Measurements from ENCODE around the gene NHERF1.

NHERF1 gene

GRCh38 chr17:74768069-74768762 lies 19.8 kb downstream of the NHERF1 start (continued):
- no peak for TF ChIP-seq ZNF341 (tag by site-specific recombination; IDR thresholded peaks at IDR 0.05; ENCODE audit: low read depth)
- 0 out of 2 replicates have a peak, but pooled peaks have one; percentile 30 for TF ChIP-seq ZFP69B (tag by site-specific recombination; IDR thresholded peaks at IDR 0.05)
- no peak for TF ChIP-seq KLF17 (tag by site-specific recombination; IDR thresholded peaks at IDR 0.05)
- no peak for TF ChIP-seq ZNF521 (tag by site-specific recombination; IDR thresholded peaks at IDR 0.05)
- no peak for TF ChIP-seq ZBTB49 (tag by site-specific recombination; IDR thresholded peaks at IDR 0.05; ENCODE audit: low read depth)
- no peak for TF ChIP-seq ZNF354C (tag by site-specific recombination; IDR thresholded peaks at IDR 0.05; ENCODE audit: borderline replicate concordance, low read depth)
- no peak for TF ChIP-seq ZNF266 (tag by site-specific recombination; IDR thresholded peaks at IDR 0.05; ENCODE audit: low read depth)
- TF ChIP-seq ZNF596 (tag by site-specific recombination; IDR thresholded peaks at IDR 0.05): no peak
- TF ChIP-seq GLIS1 (tag by site-specific recombination; IDR thresholded peaks at IDR 0.05): peak; percentile 34
- no peak for TF ChIP-seq SALL2 (tag by site-specific recombination; IDR thresholded peaks at IDR 0.05; ENCODE audit: borderline replicate concordance)
- no peak for TF ChIP-seq ZSCAN4 (tag by site-specific recombination; IDR thresholded peaks at IDR 0.05)
- TF ChIP-seq ZNF654 (tag by site-specific recombination; IDR thresholded peaks at IDR 0.05; ENCODE audit: low read depth): no peak
- TF ChIP-seq GLIS2 (tag by site-specific recombination; IDR thresholded peaks at IDR 0.05): peak; percentile 21; the same call in 1 of the 2 replicates
- TF ChIP-seq ZNF18 (tag by site-specific recombination; IDR thresholded peaks at IDR 0.05): no peak
- TF ChIP-seq PATZ1 (tag by site-specific recombination; IDR thresholded peaks at IDR 0.05): no peak
- no peak for TF ChIP-seq PRDM4 (tag by site-specific recombination; IDR thresholded peaks at IDR 0.05)
- TF ChIP-seq SETDB1 (IDR thresholded peaks at IDR 0.05; ENCODE audit: insufficient read length, low read length): no peak
